Astrocyte (in vitro differentiated cells and primary cell): ENCODE measurements around the gene MLF1.

Experiments used
- EZH2 ChIP-seq: IDR thresholded peaks from 2 replicates; pipeline ENCODE4 v1.6.1; 2012; ENCODE audit warnings: mild to moderate bottlenecking, low read length, inconsistent platforms; ENCODE audit not compliant: insufficient read depth
- TF ChIP-seq, protein P1 (sequence below): IDR thresholded peaks from 2 replicates; pipeline ENCODE4 v1.5.1; 2011; ENCODE audit warnings: low read depth, mild to moderate bottlenecking, inconsistent platforms, low read length, moderate library complexity; ENCODE audit not compliant: insufficient read depth

DNA sequence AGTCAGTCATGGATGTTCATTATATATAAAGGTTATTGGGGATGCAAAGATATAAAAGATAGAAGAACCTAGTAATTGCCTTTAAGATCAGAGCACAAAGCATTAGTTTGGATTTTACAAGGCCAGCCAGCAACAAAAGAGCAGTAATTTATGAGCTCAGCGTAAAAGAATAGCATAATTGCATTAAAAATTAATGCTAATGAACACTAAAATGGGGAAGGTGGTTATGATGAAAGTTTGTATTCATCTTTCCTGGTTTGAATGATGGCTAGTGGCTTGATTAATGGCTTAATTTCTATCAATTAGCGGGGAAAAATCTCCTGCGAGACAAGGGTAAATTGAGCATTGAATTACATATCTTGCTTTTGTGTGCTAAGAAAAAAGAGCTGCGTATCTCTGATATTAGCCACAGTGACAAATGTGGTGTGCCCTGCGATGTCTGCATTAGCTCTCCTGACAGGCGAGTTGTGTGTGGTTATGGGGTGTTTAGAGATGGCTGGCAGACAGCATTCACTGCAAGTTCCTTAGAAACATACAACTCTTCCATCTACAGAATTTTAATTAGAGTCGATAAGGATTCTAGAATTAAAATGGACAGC lies 42.8 kb upstream of the MLF1 start:
- no peak for TF ChIP-seq EZH2
- TF ChIP-seq, protein P1, sequence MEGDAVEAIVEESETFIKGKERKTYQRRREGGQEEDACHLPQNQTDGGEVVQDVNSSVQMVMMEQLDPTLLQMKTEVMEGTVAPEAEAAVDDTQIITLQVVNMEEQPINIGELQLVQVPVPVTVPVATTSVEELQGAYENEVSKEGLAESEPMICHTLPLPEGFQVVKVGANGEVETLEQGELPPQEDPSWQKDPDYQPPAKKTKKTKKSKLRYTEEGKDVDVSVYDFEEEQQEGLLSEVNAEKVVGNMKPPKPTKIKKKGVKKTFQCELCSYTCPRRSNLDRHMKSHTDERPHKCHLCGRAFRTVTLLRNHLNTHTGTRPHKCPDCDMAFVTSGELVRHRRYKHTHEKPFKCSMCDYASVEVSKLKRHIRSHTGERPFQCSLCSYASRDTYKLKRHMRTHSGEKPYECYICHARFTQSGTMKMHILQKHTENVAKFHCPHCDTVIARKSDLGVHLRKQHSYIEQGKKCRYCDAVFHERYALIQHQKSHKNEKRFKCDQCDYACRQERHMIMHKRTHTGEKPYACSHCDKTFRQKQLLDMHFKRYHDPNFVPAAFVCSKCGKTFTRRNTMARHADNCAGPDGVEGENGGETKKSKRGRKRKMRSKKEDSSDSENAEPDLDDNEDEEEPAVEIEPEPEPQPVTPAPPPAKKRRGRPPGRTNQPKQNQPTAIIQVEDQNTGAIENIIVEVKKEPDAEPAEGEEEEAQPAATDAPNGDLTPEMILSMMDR, result no peak
